ENCODE data around the gene RNF2.
"Not testable (repeated sequence)": the region's sequence is repeated elsewhere in the genome, so short reads cannot be mapped to it uniquely, and the experiment has no call there.

DNA sequence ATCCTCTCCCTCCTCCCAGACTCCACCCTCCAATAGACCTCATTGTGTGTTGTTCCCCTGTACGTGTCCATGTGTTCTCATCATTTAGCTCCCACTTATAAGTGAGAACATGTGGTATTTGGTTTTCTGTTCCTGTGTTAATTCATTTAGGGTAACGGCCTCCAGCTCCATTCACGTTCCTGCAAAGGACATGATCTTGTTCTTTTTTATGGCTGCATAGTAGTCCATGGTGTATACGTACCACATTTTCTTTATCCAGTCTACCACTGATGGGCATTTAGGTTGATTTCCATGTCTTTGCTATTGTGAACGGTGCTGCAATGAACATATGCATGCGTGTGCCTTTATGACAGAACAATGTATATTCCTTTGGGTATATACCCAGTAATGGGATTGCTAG, 45.4 kb upstream of the RNF2 start:
- not testable (repeated sequence) for TF ChIP-seq CTCF (IDR thresholded peaks at IDR 0.05; ENCODE audit: insufficient read depth, low read length); GABPA (IDR thresholded peaks at IDR 0.05; ENCODE audit: low read depth); REST (IDR thresholded peaks at IDR 0.05; ENCODE audit: insufficient replicate concordance, low read depth); POLR2AphosphoS5 (IDR thresholded peaks at IDR 0.05; ENCODE audit: low read depth)
